Breast epithelium (tissue), 4 donors: ENCODE measurements around the gene LELP1. TPM values are rescaled to one million over a fixed set of nuclear protein-coding genes. Genes with fewer than 3 reads are reported as not detected.

Source experiments
- DNase-seq, 2 donors: peaks; one replicate each; pipeline ENCODE4 v3.0.0-alpha.2; 2019; ENCODE audit warnings: low spot score in 2 of 2
- H3K27ac ChIP-seq, 2 donors: fragments of 200-600 bp; sonication (generic) in 1 of 2; one replicate each; pipeline ENCODE4 v1.5.1; 2016 to 2019; ENCODE audit warnings: mild to moderate bottlenecking in 1 of 2
- H3K27me3 ChIP-seq, 2 donors: fragments of 200-600 bp; sonication (generic) in 1 of 2; one replicate each; pipeline versions ENCODE4 v1.5.1 to v1.6.0; 2017 to 2019; ENCODE audit warnings: control low read depth in 1 of 2, mild to moderate bottlenecking in 1 of 2
- H3K36me3 ChIP-seq: fragments of 200-600 bp; one replicate; pipeline ENCODE4 v1.5.1; 2019
- H3K4me1 ChIP-seq, 2 donors: fragments of 200-600 bp; sonication (generic); one replicate each; pipeline ENCODE4 v1.5.1; 2016 to 2019; ENCODE audit warnings: control low read depth in 1 of 2
- H3K4me3 ChIP-seq, 3 donors: fragments of 200-600 bp; sonication (generic); 1 replicate in 2 of 3; 2 replicates in 1 of 3; pipeline ENCODE4 v1.5.1; 2016 to 2019; ENCODE audit warnings: mild to moderate bottlenecking in 3 of 3, moderate library complexity in 2 of 3
- H3K9me3 ChIP-seq, 2 donors: fragments of 200-600 bp; sonication (generic) in 1 of 2; one replicate each; pipeline ENCODE4 v1.5.1; 2016 to 2019; ENCODE audit warnings: control low read depth in 1 of 2
- CTCF ChIP-seq, 3 donors: fragments of 450-650 bp; IDR thresholded peaks; one replicate each; pipeline ENCODE4 v1.5.1; 2016 to 2017; ENCODE audit warnings: antibody characterized with exemption in 3 of 3, mild to moderate bottlenecking in 3 of 3, moderate library complexity in 3 of 3
- POLR2A ChIP-seq: fragments of 450-650 bp; IDR thresholded peaks from one replicate; pipeline ENCODE4 v1.6.1; 2016; ENCODE audit warnings: antibody characterized with exemption, mild to moderate bottlenecking, moderate library complexity
- POLR2AphosphoS5 ChIP-seq, 3 donors: sonication (generic); formaldehyde crosslinking; IDR thresholded peaks; one replicate each; pipeline ENCODE4 v1.6.1; 2017; ENCODE audit warnings: antibody characterized with exemption in 3 of 3
- intact Hi-C: fragments of 100-400 bp; cut with DNase I; formaldehyde crosslinking; loops from one replicate; pipeline ENCODE4 v1.15.1; 2023; ENCODE audit warnings: low total_unique reads
- total RNA-seq, 3 donors: library from RNA; depleted of rRNA; stranded (reverse); fragments of >200 nt; gene quantifications; one replicate each; pipeline ENCODE4 v1.1.0, GENCODE V29; 2016

LELP1 gene
- total RNA-seq, 3 donors from 2014 or later: not detected

GRCh38 chr1:153251087-153251486 is 47.9 kb downstream of the LELP1 start:
- TF ChIP-seq POLR2AphosphoS5 (IDR thresholded peaks at IDR 0.05): no peak
- Histone ChIP-seq H3K9me3 (no peaks in the 10 kb centered on the region), H3K27me3 (no peaks in the 10 kb centered on the region), H3K4me1 (no peaks in the 10 kb centered on the region), H3K4me3 (no peak overlapping the region), H3K36me3 (no peaks in the 10 kb centered on the region), H3K27ac (no peak overlapping the region)
- no peak for DNase-seq
- intact Hi-C loops: no loop called here

- no peak overlapping the region for H3K4me3 ChIP-seq
- H3K4me1 ChIP-seq: no peaks in the 10 kb centered on the region
- no peaks in the 10 kb centered on the region for H3K36me3 ChIP-seq
- H3K27me3 ChIP-seq: no peaks in the 10 kb centered on the region
- no peaks in the 10 kb centered on the region for H3K9me3 ChIP-seq
- TF ChIP-seq POLR2A (no peak), CTCF (IDR thresholded peaks at IDR 0.05) (no peak), POLR2AphosphoS5 (IDR thresholded peaks at IDR 0.05) (no peak)
- H3K27ac ChIP-seq: no peak overlapping the region
- intact Hi-C loops: no loop called here
- DNase-seq: no peak
These were observed 48.3 kb downstream of the LELP1 start for GRCh38 chr1:153251562-153251961.

GRCh38 chr1:153251988-153252387 is 48.8 kb downstream of the LELP1 start:
- H3K4me3 ChIP-seq: no peak overlapping the region
- H3K27me3 ChIP-seq: no peaks in the 10 kb centered on the region
- no peaks in the 10 kb centered on the region for H3K9me3 ChIP-seq
- no peak for DNase-seq
- intact Hi-C loops: no loop called here
- no peak for TF ChIP-seq POLR2AphosphoS5 (IDR thresholded peaks at IDR 0.05)
- no peak for TF ChIP-seq CTCF (IDR thresholded peaks at IDR 0.05)
- no peak for TF ChIP-seq POLR2A
- H3K4me1 ChIP-seq: no peaks in the 10 kb centered on the region
- H3K27ac ChIP-seq: no peak overlapping the region
- no peaks in the 10 kb centered on the region for H3K36me3 ChIP-seq

- intact Hi-C loops: no loop called here
- no peak overlapping the region for H3K27ac ChIP-seq
- H3K4me3 ChIP-seq: no peak overlapping the region
- no peak for DNase-seq
- no peak for TF ChIP-seq POLR2A
- no peak for TF ChIP-seq CTCF (IDR thresholded peaks at IDR 0.05)
- no peak for TF ChIP-seq POLR2AphosphoS5 (IDR thresholded peaks at IDR 0.05)
- H3K36me3 ChIP-seq: no peaks in the 10 kb centered on the region
- H3K27me3 ChIP-seq: no peaks in the 10 kb centered on the region
- H3K9me3 ChIP-seq: no peaks in the 10 kb centered on the region
- H3K4me1 ChIP-seq: no peaks in the 10 kb centered on the region
These were observed 49.8 kb downstream of the LELP1 start for GRCh38 chr1:153253076-153253475.

GRCh38 chr1:153253693-153254092 is 50.5 kb downstream of the LELP1 start:
- no peaks in the 10 kb centered on the region for H3K36me3 ChIP-seq
- intact Hi-C loops: no loop called here
- no peaks in the 10 kb centered on the region for H3K27me3 ChIP-seq
- no peak overlapping the region for H3K4me3 ChIP-seq
- no peak overlapping the region for H3K27ac ChIP-seq
- no peaks in the 10 kb centered on the region for H3K9me3 ChIP-seq
- DNase-seq: no peak
- no peaks in the 10 kb centered on the region for H3K4me1 ChIP-seq
- TF ChIP-seq CTCF (IDR thresholded peaks at IDR 0.05): no peak
- TF ChIP-seq POLR2A: no peak
- TF ChIP-seq POLR2AphosphoS5 (IDR thresholded peaks at IDR 0.05): no peak

Other genes starting within 250 kb of the LELP1 start
- not detected for gene SPRR4, start 232.8 kb upstream of the LELP1 start, total RNA-seq
- not detected for gene SPRR1A, start 219.3 kb upstream of the LELP1 start, total RNA-seq
- gene SPRR3, start 201.7 kb upstream of the LELP1 start, total RNA-seq: not detected
- gene SPRR1B, start 172.2 kb upstream of the LELP1 start, total RNA-seq: not detected
- gene SPRR2D, start 162.3 kb upstream of the LELP1 start, total RNA-seq: not detected
- gene SPRR2A, start 145.9 kb upstream of the LELP1 start, total RNA-seq: not detected
- not detected for gene SPRR2B, start 131.8 kb upstream of the LELP1 start, total RNA-seq
- not detected for gene SPRR2E, start 108.9 kb upstream of the LELP1 start, total RNA-seq
- gene SPRR2F, start 89.9 kb upstream of the LELP1 start, total RNA-seq: not detected
- not detected for gene SPRR2G, start 52.5 kb upstream of the LELP1 start, total RNA-seq
- not detected for gene PRR9, start 14.2 kb downstream of the LELP1 start, total RNA-seq
- not detected for gene LORICRIN, start 56.3 kb downstream of the LELP1 start, total RNA-seq
- gene PGLYRP3, start 109.5 kb downstream of the LELP1 start, total RNA-seq: not detected
- gene PGLYRP4, start 145.4 kb downstream of the LELP1 start, total RNA-seq: not detected
- 100 to 1,000 TPM in 2 of 3 donors, 10 to 100 TPM in 1; 90.3 to 329 (median 208) TPM for gene S100A9, start 154.4 kb downstream of the LELP1 start, total RNA-seq
- 1 to 10 TPM in 2 of 3 donors, not detected in 1; 1.3 to 1.8 TPM for gene S100A12, start 172.2 kb downstream of the LELP1 start, total RNA-seq
- 10 to 100 TPM; 13.1 to 37.4 (median 26.5) TPM for gene S100A8, start 187.6 kb downstream of the LELP1 start, total RNA-seq
- gene S100A7A, start 213.1 kb downstream of the LELP1 start, total RNA-seq: not detected